Stomach (tissue), 19 donors: ENCODE measurements around the gene PCDHGA1. TPM values are rescaled to one million over a fixed set of nuclear protein-coding genes. Genes with fewer than 3 reads are reported as not detected.
A peak's percentile ranks its signal among the peaks of the same experiment; 100 is the strongest.

Experiments
- DNase-seq, 2 donors: peaks; one replicate each; pipeline versions ENCODE4 v3.0.0 to v3.0.0-alpha.2; 2013 to 2019
- H3K27ac ChIP-seq, 5 donors: fragments of 200-600 bp in 4 of 5; sonication (generic) in 4 of 5; one replicate each; pipeline ENCODE4 v1.5.1; 2013 to 2019; ENCODE audit warnings: mild to moderate bottlenecking in 1 of 5, moderate library complexity in 1 of 5
- H3K27me3 ChIP-seq, 3 donors: fragments of 200-600 bp; sonication (generic); one replicate each; pipeline ENCODE4 v1.5.1; 2017 to 2019; ENCODE audit warnings: mixed run types in 1 of 3
- H3K36me3 ChIP-seq, 4 donors: fragments of 200-600 bp; sonication (generic); 1 replicate in 3 of 4; 2 replicates in 1 of 4; pipeline ENCODE4 v1.5.1; 2016 to 2019
- H3K4me1 ChIP-seq, 4 donors: fragments of 200-600 bp; sonication (generic); one replicate each; pipeline ENCODE4 v1.5.1; 2016 to 2019
- H3K4me3 ChIP-seq, 4 donors: fragments of 200-600 bp; sonication (generic) in 3 of 4; one replicate each; pipeline ENCODE4 v1.5.1; 2016 to 2019; ENCODE audit warnings: mild to moderate bottlenecking in 1 of 4
- H3K9me3 ChIP-seq, 4 donors: fragments of 200-600 bp; sonication (generic); one replicate each; pipeline ENCODE4 v1.5.1; 2016 to 2019
- EP300 ChIP-seq: sonication (generic); formaldehyde crosslinking; IDR thresholded peaks from one replicate; pipeline ENCODE4 v1.6.1; 2017; ENCODE audit warnings: antibody characterized with exemption
- POLR2A ChIP-seq, 4 donors: fragments of 450-650 bp; IDR thresholded peaks; one replicate each; pipeline ENCODE4 v1.6.1; 2016; ENCODE audit warnings: antibody characterized with exemption in 4 of 4, control low read depth in 2 of 4, mild to moderate bottlenecking in 1 of 4, moderate library complexity in 1 of 4
- POLR2AphosphoS5 ChIP-seq, 3 donors: sonication (generic); formaldehyde crosslinking; IDR thresholded peaks; one replicate each; pipeline ENCODE4 v1.6.1; 2016; ENCODE audit warnings: antibody characterized with exemption in 3 of 3
- WGBS, 5 donors: extraction: QIAGEN DNeasy Blood & Tissue Kit in 3 of 5; methylation state at CpG; one replicate each; pipeline versions ENCODE4 v1.1.5 to v1.1.7; 2013 to 2018; 5-methylcytosine and 5-hydroxymethylcytosine counted together
- intact Hi-C: fragments of 100-400 bp; cut with DNase I; formaldehyde crosslinking; loops from one replicate; pipeline ENCODE4 v1.15.1; 2023; ENCODE audit warnings: low total_unique reads
- long read RNA-seq, 10 donors: transcript quantifications; one replicate each; lab custom pipeline, GENCODE V29; 2026
- polyA plus RNA-seq, 3 donors: library from polyadenylated mRNA; stranded (reverse); fragments of 200-250 nt; gene quantifications; one replicate each; pipeline ENCODE4 v1.2.3, GENCODE V29; 2013
- total RNA-seq, 5 donors: library from RNA; depleted of rRNA; stranded (reverse); fragments of >200 nt; gene quantifications; one replicate each; pipeline versions ENCODE4 v1.1.0 to v1.2.3, GENCODE V29; 2014 to 2016
- TF ChIP-seq, protein P1 (sequence below), 7 experiments: fragments of 450-650 bp in 4 of 7; fragments of 200-600 bp in 3 of 7; sonication (generic) in 3 of 7; IDR thresholded peaks; one replicate each; pipeline ENCODE4 v1.5.1; 2016 to 2019; ENCODE audit warnings: antibody characterized with exemption in 7 of 7, control low read depth in 2 of 7, mild to moderate bottlenecking in 1 of 7
- donor health status: healthy with polysubstance abuse.
- donor health status: Bipolar disorder and iron deficiency.
- donor health status: healthy.

The PCDHGA1 gene
- total RNA-seq (under 1 TPM in 1 of 5 donors, not detected in 4; 0.18 TPM), polyA plus RNA-seq (under 1 TPM in 1 of 3 donors, not detected in 2; 0.13 TPM)
- long read RNA-seq, donor 1: 0 reads
- long read RNA-seq, donor 2, full-length matches to known transcripts: 1 of 1 reads
- long read RNA-seq, donor 2, partial matches to known transcripts: 0 of 1 reads
- long read RNA-seq, donor 2, other reads (novel, unspliced or antisense): 0 of 1 reads
- long read RNA-seq, donor 3: 0 reads
- long read RNA-seq, donor 4: 0 reads
- long read RNA-seq, donor 5: 0 reads
- long read RNA-seq, donor 6: 0 reads
- long read RNA-seq, donor 7, full-length matches to known transcripts: 1 of 1 reads
- long read RNA-seq, donor 7, partial matches to known transcripts: 0 of 1 reads
- long read RNA-seq, donor 7, other reads (novel, unspliced or antisense): 0 of 1 reads
- long read RNA-seq, donor 8: 0 reads
- long read RNA-seq, donor 9, full-length matches to known transcripts: 3 of 3 reads
- long read RNA-seq, donor 9, partial matches to known transcripts: 0 of 3 reads
- long read RNA-seq, donor 9, other reads (novel, unspliced or antisense): 0 of 3 reads
- long read RNA-seq, donor 10: 0 reads

DNA sequence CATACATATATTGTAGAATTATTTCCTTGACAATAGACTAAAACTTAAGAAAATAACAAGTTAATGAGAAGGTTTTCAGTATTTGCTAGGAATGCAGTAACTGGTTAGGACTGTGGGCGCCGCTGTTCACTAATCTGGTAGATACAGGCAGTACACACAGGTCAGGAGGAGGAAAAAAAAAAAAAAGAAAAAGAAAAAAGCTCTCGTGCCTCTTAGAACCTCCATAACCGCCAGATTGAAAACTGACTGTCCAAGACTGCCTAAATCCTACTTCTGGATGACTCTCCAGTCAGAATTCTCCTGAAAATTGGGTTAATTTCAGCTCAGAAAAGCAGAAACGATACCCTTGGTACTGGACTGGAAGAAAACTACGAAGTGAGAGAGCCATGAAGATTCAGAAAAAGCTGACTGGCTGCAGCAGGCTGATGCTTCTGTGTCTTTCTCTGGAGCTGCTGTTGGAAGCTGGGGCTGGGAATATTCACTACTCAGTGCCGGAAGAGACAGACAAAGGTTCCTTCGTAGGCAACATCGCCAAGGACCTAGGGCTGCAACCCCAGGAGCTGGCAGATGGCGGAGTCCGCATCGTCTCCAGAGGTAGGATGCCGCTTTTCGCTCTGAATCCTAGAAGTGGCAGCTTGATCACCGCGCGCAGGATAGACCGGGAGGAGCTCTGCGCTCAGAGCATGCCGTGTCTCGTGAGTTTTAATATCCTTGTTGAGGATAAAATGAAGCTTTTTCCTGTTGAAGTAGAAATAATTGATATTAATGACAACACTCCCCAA is at the start of gene PCDHGA1:
PCDHGA1 (plus strand) TSS at position 216 of the 782 bp plus-strand sequence.
- Histone ChIP-seq H3K27ac (no peak within 1 kb of the TSS), H3K9me3 (peaks cover 25 to 97% (median 87%) of the 10 kb centered on the region in 4 donors), H3K36me3 (peaks cover 0 to 5% (median 0%) of the 10 kb centered on the region in 4 donors), H3K27me3 (peaks cover 0 to 70% (median 28%) of the 10 kb centered on the region in 3 donors), H3K4me1 (no peaks in the 10 kb centered on the region), H3K4me3 (no peak within 1 kb of the TSS)
- DNase-seq: peak in 1 of 2 donors; percentile 27
- TF ChIP-seq EP300: no peak
- TF ChIP-seq POLR2AphosphoS5 (IDR thresholded peaks at IDR 0.05): no peak
- TF ChIP-seq POLR2A (IDR thresholded peaks at IDR 0.05): no peak
- TF ChIP-seq, protein P1, sequence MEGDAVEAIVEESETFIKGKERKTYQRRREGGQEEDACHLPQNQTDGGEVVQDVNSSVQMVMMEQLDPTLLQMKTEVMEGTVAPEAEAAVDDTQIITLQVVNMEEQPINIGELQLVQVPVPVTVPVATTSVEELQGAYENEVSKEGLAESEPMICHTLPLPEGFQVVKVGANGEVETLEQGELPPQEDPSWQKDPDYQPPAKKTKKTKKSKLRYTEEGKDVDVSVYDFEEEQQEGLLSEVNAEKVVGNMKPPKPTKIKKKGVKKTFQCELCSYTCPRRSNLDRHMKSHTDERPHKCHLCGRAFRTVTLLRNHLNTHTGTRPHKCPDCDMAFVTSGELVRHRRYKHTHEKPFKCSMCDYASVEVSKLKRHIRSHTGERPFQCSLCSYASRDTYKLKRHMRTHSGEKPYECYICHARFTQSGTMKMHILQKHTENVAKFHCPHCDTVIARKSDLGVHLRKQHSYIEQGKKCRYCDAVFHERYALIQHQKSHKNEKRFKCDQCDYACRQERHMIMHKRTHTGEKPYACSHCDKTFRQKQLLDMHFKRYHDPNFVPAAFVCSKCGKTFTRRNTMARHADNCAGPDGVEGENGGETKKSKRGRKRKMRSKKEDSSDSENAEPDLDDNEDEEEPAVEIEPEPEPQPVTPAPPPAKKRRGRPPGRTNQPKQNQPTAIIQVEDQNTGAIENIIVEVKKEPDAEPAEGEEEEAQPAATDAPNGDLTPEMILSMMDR (IDR thresholded peaks at IDR 0.05): no peak
- intact Hi-C loops: no loop called here
- WGBS, 5 donors: 22 to 32% (median 27%) methylated on average over 21 of the region's 21 CpGs

DNA sequence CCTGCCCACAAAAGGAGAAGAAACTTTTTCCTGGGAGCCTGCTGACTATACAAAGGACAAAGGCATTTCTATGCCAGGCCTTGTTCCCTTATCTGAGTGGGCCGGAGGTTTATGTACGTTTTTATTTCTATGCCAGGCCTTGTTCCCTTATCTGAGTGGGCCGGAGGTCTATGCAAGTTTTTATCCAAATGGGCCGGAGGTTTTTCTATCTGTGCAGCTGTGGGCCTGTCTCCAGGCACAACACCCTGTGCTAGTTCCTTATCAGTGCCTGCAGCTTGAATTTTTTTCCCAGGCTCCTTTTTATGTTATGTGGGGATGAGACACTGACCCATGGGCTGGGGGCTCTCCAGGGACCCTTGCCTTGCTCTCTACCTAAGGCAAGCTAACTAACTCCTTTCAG is 31.9 kb upstream of the PCDHGA1 start:
- no peak overlapping the region for H3K27ac ChIP-seq
- H3K4me1 ChIP-seq: no peaks in the 10 kb centered on the region
- intact Hi-C loops: no loop called here
- peak in 1 of 2 donors; percentile 26 for DNase-seq
- no peak overlapping the region for H3K4me3 ChIP-seq
- WGBS, 5 donors: 34 to 66% (median 58%) methylated on average over 4 of the region's 4 CpGs
- H3K27me3 ChIP-seq: no peaks in the 10 kb centered on the region
- no peak for TF ChIP-seq POLR2A (IDR thresholded peaks at IDR 0.05)
- TF ChIP-seq, protein P1 (IDR thresholded peaks at IDR 0.05): no peak
- no peak for TF ChIP-seq POLR2AphosphoS5 (IDR thresholded peaks at IDR 0.05)
- TF ChIP-seq EP300: no peak
- H3K9me3 ChIP-seq: peaks cover 51 to 99% (median 87%) of the 10 kb centered on the region in 4 donors
- H3K36me3 ChIP-seq: peaks cover 0 to 48% (median 12%) of the 10 kb centered on the region in 4 donors

DNA sequence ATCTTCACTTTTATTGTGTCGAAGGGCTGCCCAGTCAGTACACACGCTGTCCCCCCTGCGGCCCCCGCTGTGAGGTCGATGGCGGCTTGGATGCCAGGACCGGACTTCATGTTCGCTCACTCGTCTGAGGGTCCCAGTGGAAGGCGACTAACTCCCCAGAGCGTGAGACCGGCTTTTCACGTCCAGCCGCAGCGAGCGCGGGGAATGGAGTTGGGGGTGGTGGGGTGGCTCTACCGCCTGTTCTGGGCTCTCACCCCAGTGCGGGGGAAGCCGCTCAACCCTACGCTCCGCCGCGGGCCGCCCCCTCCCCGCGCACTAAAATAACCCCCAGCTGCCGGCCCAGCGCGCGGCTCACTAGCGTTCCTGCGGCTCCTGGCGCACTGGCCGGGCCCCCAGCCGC is 26.6 kb upstream of the PCDHGA1 start, which contains the start of gene SLC25A2:
SLC25A2 (minus strand) TSS at position 294 of the 400 bp plus-strand sequence; CDS start at position 110, 184 bp downstream.
- Histone ChIP-seq H3K36me3 (peaks cover 0 to 32% (median 4%) of the 10 kb centered on the region in 4 donors), H3K27me3 (no peaks in the 10 kb centered on the region), H3K27ac (no peak within 1 kb of the TSS), H3K4me3 (no peak within 1 kb of the TSS), H3K4me1 (no peaks in the 10 kb centered on the region), H3K9me3 (peaks cover 49 to 100% (median 92%) of the 10 kb centered on the region in 4 donors)
- WGBS, 5 donors: 47 to 65% (median 57%) methylated on average over 20 to 36 of the region's 36 CpGs
- no peak for DNase-seq
- TF ChIP-seq POLR2AphosphoS5 (IDR thresholded peaks at IDR 0.05): no peak
- TF ChIP-seq POLR2A (IDR thresholded peaks at IDR 0.05): no peak
- TF ChIP-seq EP300: no peak
- TF ChIP-seq, protein P1 (IDR thresholded peaks at IDR 0.05): no peak
- intact Hi-C loops: no loop called here

DNA sequence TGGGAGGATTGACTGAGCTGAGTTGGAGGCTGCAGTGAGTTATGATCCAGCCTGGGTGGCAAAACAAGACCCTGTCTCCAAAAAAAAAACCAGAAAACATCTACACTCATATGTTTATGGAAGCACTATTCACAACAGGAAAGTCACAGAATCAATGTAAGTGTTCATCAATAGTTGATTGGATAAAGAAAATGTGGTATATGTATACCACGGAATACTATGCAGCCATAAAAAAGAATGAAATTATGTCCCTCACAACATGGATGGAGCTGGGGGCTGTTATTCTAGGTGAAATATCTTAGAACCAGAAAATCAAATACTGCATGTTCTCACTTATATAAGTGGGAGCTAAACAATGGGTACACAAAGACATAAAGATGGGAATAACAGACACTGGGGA is 23.7 kb upstream of the PCDHGA1 start:
- WGBS, 5 donors: 97 to 100% (median 100%) methylated on average over 1 of the region's 1 CpG
- Histone ChIP-seq H3K4me1 (no peaks in the 10 kb centered on the region), H3K27me3 (no peaks in the 10 kb centered on the region), H3K9me3 (peaks cover 46 to 100% (median 97%) of the 10 kb centered on the region in 4 donors), H3K27ac (no peak overlapping the region), H3K4me3 (no peak overlapping the region), H3K36me3 (peaks cover 0 to 44% (median 4%) of the 10 kb centered on the region in 4 donors)
- no peak for TF ChIP-seq POLR2A (IDR thresholded peaks at IDR 0.05)
- TF ChIP-seq, protein P1 (IDR thresholded peaks at IDR 0.05): no peak
- TF ChIP-seq EP300: no peak
- TF ChIP-seq POLR2AphosphoS5 (IDR thresholded peaks at IDR 0.05): no peak
- DNase-seq: no peak
- intact Hi-C loops: no loop called here
